RWPE1 (cell line): ENCODE data around the gene TNFRSF18.

Experiments
- CTCF ChIA-PET: fragments of 350-600 bp; sonication (Branson Sonifier 250); formaldehyde crosslinking; extraction: SDS; loops from one replicate; lab custom pipeline; 2021; lab: Yijun Ruan, JAX
- POLR2A ChIA-PET: fragments of 400-600 bp; formaldehyde crosslinking; extraction: SDS; loops from one replicate; lab custom pipeline; 2020; ENCODE audit warnings: antibody characterized with exemption; ENCODE audit not compliant: low non-redundant PET; lab: Yijun Ruan, JAX
- DNase-seq: peaks from one replicate; pipeline ENCODE4 v3.0.0; 2012; ENCODE audit warnings: low spot score
- H3K27ac ChIP-seq: fragments of 450-650 bp; 2 replicates; pipeline ENCODE4 v1.5.1; 2017
- TF ChIP-seq, protein P1 (sequence below): fragments of 450-650 bp; conservative IDR thresholded peaks from 2 replicates; pipeline ENCODE4 v1.5.1; 2017; ENCODE audit warnings: low read depth, mild to moderate bottlenecking

The TNFRSF18 gene

GRCh38 chr1:1240822-1241587, 34.6 kb upstream of the TNFRSF18 start:
- CTCF ChIA-PET, result interaction anchor here (0.7 kb wide), 1 partner anchor 10 kb away, joined by 7 read pairs; no protein-coding TSS in a partner anchor
- peak; percentile 36 for DNase-seq
- TF ChIP-seq, protein P1, sequence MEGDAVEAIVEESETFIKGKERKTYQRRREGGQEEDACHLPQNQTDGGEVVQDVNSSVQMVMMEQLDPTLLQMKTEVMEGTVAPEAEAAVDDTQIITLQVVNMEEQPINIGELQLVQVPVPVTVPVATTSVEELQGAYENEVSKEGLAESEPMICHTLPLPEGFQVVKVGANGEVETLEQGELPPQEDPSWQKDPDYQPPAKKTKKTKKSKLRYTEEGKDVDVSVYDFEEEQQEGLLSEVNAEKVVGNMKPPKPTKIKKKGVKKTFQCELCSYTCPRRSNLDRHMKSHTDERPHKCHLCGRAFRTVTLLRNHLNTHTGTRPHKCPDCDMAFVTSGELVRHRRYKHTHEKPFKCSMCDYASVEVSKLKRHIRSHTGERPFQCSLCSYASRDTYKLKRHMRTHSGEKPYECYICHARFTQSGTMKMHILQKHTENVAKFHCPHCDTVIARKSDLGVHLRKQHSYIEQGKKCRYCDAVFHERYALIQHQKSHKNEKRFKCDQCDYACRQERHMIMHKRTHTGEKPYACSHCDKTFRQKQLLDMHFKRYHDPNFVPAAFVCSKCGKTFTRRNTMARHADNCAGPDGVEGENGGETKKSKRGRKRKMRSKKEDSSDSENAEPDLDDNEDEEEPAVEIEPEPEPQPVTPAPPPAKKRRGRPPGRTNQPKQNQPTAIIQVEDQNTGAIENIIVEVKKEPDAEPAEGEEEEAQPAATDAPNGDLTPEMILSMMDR, result no peak
- POLR2A ChIA-PET, result no interaction called here
- H3K27ac ChIP-seq, result peak overlapping the region; percentile 3; the same call in 1 of the 2 replicates

DNA sequence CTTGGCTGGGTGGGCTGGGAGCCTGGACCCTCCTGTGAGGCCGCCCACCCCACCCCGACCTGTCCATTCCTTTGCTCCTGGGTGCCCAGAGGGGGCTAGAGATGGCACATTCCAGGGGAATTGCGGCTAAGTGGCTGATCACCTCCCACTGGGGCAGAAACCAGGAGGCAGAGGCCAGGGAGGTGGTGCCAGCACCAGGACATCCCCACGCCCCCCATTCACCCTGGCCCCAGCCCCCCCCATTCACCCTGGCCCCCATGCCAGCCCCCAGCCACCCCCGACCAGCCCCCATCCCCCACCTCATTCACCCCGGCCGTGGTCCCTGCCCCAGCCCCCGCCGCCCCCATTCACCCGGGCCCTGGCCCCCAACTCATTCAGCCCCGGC, 33.9 kb upstream of the TNFRSF18 start:
- H3K27ac ChIP-seq, result no peak overlapping the region
- TF ChIP-seq, protein P1, result no peak
- no peak for DNase-seq
- ChIA-PET POLR2A (interaction anchor here (1.1 kb wide), 1 partner anchor 10 kb away, joined by 4 read pairs; no protein-coding TSS in a partner anchor), CTCF (no interaction called here)

GRCh38 chr1:1239614-1240347, 33.4 kb upstream of the TNFRSF18 start:
- ChIA-PET CTCF (interaction anchor here (0.5 to 1.7 kb wide), 5 partner anchors 10 to 118 kb away, joined by 3 to 11 read pairs (median 6); no protein-coding TSS in a partner anchor), POLR2A (interaction anchor here (1.1 kb wide), 1 partner anchor 11 kb away, joined by 4 read pairs; no protein-coding TSS in a partner anchor)
- no peak for DNase-seq
- H3K27ac ChIP-seq, result peak overlapping the region; percentile 21; the same call in 1 of the 2 replicates
- TF ChIP-seq, protein P1, result no peak

DNA sequence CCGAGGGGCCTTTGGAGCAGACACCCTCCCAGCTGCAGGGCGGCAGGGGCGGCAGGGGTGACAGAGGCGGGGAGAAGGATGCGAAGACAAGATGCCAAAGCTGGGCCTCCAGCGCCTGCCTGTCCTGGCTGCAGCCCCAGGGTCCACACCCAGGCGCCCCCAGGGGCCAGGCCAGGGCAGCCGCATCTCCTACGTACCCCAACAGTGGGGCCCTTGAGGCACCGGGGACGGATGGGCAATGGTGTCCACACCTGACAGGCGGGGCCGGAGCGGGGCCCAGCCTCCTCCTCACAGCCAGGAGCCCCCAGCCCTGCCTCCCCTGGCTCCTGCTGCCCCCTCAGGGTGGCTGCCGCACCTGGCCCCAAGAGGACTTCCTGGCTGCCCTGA, 32.8 kb upstream of the TNFRSF18 start:
- TF ChIP-seq, protein P1, result no peak
- CTCF ChIA-PET, result interaction anchor here (0.5 to 1.7 kb wide), 4 partner anchors 16 to 117 kb away, joined by 3 to 11 read pairs (median 6); no protein-coding TSS in a partner anchor
- H3K27ac ChIP-seq, result peak overlapping the region; percentile 21; the same call in 1 of the 2 replicates
- no peak for DNase-seq
- POLR2A ChIA-PET, result interaction anchor here (1.1 kb wide), 1 partner anchor 12 kb away, joined by 4 read pairs; no protein-coding TSS in a partner anchor

DNA sequence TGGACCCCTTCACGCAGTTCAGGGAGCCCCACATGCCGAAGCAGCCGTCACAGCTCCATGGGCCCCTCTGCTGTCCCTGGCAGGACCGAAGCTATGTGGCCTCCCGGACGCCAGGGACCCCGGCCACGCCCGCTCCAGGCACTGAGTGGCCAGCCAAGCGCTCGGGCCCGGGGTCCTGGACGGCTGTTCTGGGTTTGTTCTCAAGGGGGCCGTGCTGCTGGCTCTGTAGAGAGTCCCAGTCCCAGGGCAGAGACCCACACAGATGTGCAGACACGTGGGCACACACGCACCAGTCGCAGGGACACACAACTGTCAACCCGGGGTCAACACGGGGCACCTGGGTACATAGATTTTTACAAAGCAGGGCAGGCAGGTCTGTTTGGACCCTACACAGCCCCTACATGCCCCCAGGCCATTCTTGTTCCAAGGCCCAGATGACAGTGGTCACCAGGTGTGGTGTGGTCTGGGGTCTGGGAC, 32.3 kb upstream of the TNFRSF18 start:
- H3K27ac ChIP-seq, result peak overlapping the region; percentile 81
- TF ChIP-seq, protein P1, result no peak
- DNase-seq, result no peak
- ChIA-PET CTCF (interaction anchor here (1.2 to 1.7 kb wide), 2 partner anchors 53 to 117 kb away, joined by 6 to 11 read pairs; no protein-coding TSS in a partner anchor), POLR2A (no interaction called here)
